ENCODE data around the gene LGALS3BP.

Gene LGALS3BP

GRCh38 chr17:79012563-79013134 lies 32.9 kb upstream of the LGALS3BP start:
- DNase-seq, result no peak

- no peak for DNase-seq
Measured at GRCh38 chr17:79011451-79012147, 31.9 kb upstream of the LGALS3BP start.

- no peak for DNase-seq
Measured at GRCh38 chr17:79010304-79010646, 30.6 kb upstream of the LGALS3BP start.

- peak; percentile 78 for DNase-seq
Measured at GRCh38 chr17:79009397-79010303, 29.9 kb upstream of the LGALS3BP start, which contains the start of gene CANT1. Gene CANT1, minus strand, starts transcription at chr17:79009764. Its CDS starts 12,142 bp downstream, at chr17:78997622.

GRCh38 chr17:79008666-79009387 lies 29.1 kb upstream of the LGALS3BP start:
- no peak for DNase-seq

GRCh38 chr17:79007504-79008381 lies 28.0 kb upstream of the LGALS3BP start:
- no peak for DNase-seq

GRCh38 chr17:79006794-79007503 lies 27.2 kb upstream of the LGALS3BP start:
- DNase-seq, result no peak

- DNase-seq, result no peak
Measured at GRCh38 chr17:79006046-79006445, 26.3 kb upstream of the LGALS3BP start.

- no peak for DNase-seq
Measured at GRCh38 chr17:79005063-79005861, 25.5 kb upstream of the LGALS3BP start.

GRCh38 chr17:79003661-79004411 lies 24.1 kb upstream of the LGALS3BP start:
- DNase-seq, result no peak

- no peak for DNase-seq
Measured at GRCh38 chr17:79002796-79003593, 23.3 kb upstream of the LGALS3BP start.

GRCh38 chr17:79002291-79002690 lies 22.6 kb upstream of the LGALS3BP start:
- no peak for DNase-seq

- DNase-seq, result no peak
Measured at GRCh38 chr17:79001190-79002020, 21.7 kb upstream of the LGALS3BP start.

GRCh38 chr17:79000396-79001189 lies 20.9 kb upstream of the LGALS3BP start:
- DNase-seq, result no peak

- no peak for DNase-seq
Measured at GRCh38 chr17:78999947-79000395, 20.2 kb upstream of the LGALS3BP start.

- no peak for DNase-seq
Measured at GRCh38 chr17:78999056-78999768, 19.5 kb upstream of the LGALS3BP start.

Data from CD4-positive, alpha-beta T cell treated with Interleukin-4 for 4 hours (primary cell).